ENCODE measurements around the gene CSE1L.

CSE1L gene

DNA sequence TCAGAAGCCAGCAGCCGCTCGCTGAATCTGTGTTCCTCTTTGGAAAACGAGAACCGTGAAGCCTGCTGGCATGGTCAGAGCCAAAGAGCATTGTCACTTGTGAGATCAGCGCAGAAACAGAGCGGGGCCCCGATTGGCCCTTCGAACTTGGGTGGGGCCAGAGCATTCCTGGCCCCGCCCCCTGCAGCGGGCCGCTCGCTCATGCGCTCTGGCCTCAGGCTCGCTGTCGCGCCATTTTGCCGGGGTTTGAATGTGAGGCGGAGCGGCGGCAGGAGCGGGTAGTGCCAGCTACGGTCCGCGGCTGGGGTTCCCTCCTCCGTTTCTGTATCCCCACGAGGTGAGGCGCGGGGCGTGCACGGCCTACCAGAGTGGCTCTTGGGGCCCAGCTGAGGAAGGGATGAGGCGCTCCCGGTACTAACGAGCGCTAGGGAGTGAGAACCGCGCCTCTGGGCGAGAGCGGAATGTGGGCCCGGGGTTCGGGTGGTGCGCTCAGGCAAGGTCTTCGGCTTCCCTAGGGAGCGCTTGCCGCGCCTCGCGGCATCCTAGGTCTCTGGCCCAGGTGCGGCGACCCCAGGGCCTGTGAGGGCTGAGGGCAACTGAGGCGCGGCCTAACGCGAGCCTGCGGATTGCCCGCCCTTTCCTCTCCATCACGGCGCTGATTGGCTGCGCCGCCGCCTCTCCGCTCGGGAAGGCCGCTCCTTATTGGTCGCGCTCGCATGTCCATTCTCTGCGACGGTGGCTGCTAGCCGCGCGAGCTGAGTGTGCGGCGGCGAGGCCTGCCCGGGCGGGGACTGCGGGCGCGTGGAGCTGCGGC lies at the start of gene CSE1L (continued):
- TF ChIP-seq, protein P1, sequence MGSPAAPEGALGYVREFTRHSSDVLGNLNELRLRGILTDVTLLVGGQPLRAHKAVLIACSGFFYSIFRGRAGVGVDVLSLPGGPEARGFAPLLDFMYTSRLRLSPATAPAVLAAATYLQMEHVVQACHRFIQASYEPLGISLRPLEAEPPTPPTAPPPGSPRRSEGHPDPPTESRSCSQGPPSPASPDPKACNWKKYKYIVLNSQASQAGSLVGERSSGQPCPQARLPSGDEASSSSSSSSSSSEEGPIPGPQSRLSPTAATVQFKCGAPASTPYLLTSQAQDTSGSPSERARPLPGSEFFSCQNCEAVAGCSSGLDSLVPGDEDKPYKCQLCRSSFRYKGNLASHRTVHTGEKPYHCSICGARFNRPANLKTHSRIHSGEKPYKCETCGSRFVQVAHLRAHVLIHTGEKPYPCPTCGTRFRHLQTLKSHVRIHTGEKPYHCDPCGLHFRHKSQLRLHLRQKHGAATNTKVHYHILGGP (tag by site-specific recombination; IDR thresholded peaks at IDR 0.05) = no peak
- TF ChIP-seq ZNF426 (tag by site-specific recombination; IDR thresholded peaks at IDR 0.05) = no peak
- TF ChIP-seq, protein P2, sequence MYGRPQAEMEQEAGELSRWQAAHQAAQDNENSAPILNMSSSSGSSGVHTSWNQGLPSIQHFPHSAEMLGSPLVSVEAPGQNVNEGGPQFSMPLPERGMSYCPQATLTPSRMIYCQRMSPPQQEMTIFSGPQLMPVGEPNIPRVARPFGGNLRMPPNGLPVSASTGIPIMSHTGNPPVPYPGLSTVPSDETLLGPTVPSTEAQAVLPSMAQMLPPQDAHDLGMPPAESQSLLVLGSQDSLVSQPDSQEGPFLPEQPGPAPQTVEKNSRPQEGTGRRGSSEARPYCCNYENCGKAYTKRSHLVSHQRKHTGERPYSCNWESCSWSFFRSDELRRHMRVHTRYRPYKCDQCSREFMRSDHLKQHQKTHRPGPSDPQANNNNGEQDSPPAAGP (tag by site-specific recombination; IDR thresholded peaks at IDR 0.05) = peak; percentile 65
- peak; percentile 94 for TF ChIP-seq ZEB2 (tag by site-specific recombination; IDR thresholded peaks at IDR 0.05)
- TF ChIP-seq ZNF391 (tag by site-specific recombination; IDR thresholded peaks at IDR 0.05; ENCODE audit: borderline replicate concordance, low read depth) = peak; percentile 88; the same call in 1 of the 2 replicates
- TF ChIP-seq ZNF830 (tag by site-specific recombination; IDR thresholded peaks at IDR 0.05; ENCODE audit: low read depth) = no peak
- peak; percentile 73 for TF ChIP-seq SP3 (tag by site-specific recombination; IDR thresholded peaks at IDR 0.05)
- TF ChIP-seq KLF8 (tag by site-specific recombination; IDR thresholded peaks at IDR 0.05) = peak; percentile 75; the same call in 1 of the 2 replicates
- TF ChIP-seq ZFP3 (tag by site-specific recombination; IDR thresholded peaks at IDR 0.05; ENCODE audit: low read depth) = no peak
- no peak for TF ChIP-seq MYNN (tag by site-specific recombination; IDR thresholded peaks at IDR 0.05; ENCODE audit: borderline replicate concordance)
- TF ChIP-seq ZNF266 (tag by site-specific recombination; IDR thresholded peaks at IDR 0.05; ENCODE audit: low read depth) = no peak
- TF ChIP-seq ZNF623 (tag by site-specific recombination; IDR thresholded peaks at IDR 0.05) = no peak
- no peak for TF ChIP-seq ZNF354C (tag by site-specific recombination; IDR thresholded peaks at IDR 0.05; ENCODE audit: borderline replicate concordance, low read depth)
- TF ChIP-seq YY1 (tag by site-specific recombination; IDR thresholded peaks at IDR 0.05) = peak; percentile 73; the same call in 1 of the 2 replicates
- TF ChIP-seq ZNF624 (tag by site-specific recombination; IDR thresholded peaks at IDR 0.05) = no peak
- TF ChIP-seq GLIS2 (tag by site-specific recombination; IDR thresholded peaks at IDR 0.05) = peak; percentile 45
- TF ChIP-seq, protein P3, sequence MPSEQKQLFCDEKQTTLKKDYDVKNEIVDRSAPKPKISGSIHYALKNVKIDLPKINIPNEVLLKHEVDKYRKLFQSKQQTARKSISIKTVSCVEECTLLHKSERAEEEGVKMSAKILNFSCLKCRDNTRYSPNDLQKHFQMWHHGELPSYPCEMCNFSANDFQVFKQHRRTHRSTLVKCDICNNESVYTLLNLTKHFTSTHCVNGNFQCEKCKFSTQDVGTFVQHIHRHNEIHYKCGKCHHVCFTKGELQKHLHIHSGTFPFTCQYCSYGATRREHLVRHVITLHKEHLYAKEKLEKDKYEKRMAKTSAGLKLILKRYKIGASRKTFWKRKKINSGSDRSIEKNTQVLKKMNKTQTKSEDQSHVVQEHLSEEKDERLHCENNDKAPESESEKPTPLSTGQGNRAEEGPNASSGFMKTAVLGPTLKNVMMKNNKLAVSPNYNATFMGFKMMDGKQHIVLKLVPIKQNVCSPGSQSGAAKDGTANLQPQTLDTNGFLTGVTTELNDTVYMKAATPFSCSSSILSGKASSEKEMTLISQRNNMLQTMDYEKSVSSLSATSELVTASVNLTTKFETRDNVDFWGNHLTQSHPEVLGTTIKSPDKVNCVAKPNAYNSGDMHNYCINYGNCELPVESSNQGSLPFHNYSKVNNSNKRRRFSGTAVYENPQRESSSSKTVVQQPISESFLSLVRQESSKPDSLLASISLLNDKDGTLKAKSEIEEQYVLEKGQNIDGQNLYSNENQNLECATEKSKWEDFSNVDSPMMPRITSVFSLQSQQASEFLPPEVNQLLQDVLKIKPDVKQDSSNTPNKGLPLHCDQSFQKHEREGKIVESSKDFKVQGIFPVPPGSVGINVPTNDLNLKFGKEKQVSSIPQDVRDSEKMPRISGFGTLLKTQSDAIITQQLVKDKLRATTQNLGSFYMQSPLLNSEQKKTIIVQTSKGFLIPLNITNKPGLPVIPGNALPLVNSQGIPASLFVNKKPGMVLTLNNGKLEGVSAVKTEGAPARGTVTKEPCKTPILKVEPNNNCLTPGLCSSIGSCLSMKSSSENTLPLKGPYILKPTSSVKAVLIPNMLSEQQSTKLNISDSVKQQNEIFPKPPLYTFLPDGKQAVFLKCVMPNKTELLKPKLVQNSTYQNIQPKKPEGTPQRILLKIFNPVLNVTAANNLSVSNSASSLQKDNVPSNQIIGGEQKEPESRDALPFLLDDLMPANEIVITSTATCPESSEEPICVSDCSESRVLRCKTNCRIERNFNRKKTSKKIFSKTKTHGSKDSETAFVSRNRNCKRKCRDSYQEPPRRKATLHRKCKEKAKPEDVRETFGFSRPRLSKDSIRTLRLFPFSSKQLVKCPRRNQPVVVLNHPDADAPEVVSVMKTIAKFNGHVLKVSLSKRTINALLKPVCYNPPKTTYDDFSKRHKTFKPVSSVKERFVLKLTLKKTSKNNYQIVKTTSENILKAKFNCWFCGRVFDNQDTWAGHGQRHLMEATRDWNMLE (tag by site-specific recombination; conservative IDR thresholded peaks at IDR 0.05; ENCODE audit: low read depth) = peak; percentile 35
- TF ChIP-seq ZNF248 (tag by site-specific recombination; IDR thresholded peaks at IDR 0.05) = no peak
- TF ChIP-seq ZIC2 (tag by site-specific recombination; IDR thresholded peaks at IDR 0.05) = no peak
- no peak for TF ChIP-seq ZNF776 (tag by site-specific recombination; IDR thresholded peaks at IDR 0.05; ENCODE audit: borderline replicate concordance)
- TF ChIP-seq ZNF48 (tag by site-specific recombination; IDR thresholded peaks at IDR 0.05) = no peak
- peak; percentile 54 for TF ChIP-seq ZNF600 (tag by site-specific recombination; IDR thresholded peaks at IDR 0.05)
- TF ChIP-seq, protein P4, sequence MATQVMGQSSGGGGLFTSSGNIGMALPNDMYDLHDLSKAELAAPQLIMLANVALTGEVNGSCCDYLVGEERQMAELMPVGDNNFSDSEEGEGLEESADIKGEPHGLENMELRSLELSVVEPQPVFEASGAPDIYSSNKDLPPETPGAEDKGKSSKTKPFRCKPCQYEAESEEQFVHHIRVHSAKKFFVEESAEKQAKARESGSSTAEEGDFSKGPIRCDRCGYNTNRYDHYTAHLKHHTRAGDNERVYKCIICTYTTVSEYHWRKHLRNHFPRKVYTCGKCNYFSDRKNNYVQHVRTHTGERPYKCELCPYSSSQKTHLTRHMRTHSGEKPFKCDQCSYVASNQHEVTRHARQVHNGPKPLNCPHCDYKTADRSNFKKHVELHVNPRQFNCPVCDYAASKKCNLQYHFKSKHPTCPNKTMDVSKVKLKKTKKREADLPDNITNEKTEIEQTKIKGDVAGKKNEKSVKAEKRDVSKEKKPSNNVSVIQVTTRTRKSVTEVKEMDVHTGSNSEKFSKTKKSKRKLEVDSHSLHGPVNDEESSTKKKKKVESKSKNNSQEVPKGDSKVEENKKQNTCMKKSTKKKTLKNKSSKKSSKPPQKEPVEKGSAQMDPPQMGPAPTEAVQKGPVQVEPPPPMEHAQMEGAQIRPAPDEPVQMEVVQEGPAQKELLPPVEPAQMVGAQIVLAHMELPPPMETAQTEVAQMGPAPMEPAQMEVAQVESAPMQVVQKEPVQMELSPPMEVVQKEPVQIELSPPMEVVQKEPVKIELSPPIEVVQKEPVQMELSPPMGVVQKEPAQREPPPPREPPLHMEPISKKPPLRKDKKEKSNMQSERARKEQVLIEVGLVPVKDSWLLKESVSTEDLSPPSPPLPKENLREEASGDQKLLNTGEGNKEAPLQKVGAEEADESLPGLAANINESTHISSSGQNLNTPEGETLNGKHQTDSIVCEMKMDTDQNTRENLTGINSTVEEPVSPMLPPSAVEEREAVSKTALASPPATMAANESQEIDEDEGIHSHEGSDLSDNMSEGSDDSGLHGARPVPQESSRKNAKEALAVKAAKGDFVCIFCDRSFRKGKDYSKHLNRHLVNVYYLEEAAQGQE (tag by site-specific recombination; IDR thresholded peaks at IDR 0.05) = 0 out of 2 replicates have a peak, but pooled peaks have one; percentile 12
- TF ChIP-seq, protein P5, sequence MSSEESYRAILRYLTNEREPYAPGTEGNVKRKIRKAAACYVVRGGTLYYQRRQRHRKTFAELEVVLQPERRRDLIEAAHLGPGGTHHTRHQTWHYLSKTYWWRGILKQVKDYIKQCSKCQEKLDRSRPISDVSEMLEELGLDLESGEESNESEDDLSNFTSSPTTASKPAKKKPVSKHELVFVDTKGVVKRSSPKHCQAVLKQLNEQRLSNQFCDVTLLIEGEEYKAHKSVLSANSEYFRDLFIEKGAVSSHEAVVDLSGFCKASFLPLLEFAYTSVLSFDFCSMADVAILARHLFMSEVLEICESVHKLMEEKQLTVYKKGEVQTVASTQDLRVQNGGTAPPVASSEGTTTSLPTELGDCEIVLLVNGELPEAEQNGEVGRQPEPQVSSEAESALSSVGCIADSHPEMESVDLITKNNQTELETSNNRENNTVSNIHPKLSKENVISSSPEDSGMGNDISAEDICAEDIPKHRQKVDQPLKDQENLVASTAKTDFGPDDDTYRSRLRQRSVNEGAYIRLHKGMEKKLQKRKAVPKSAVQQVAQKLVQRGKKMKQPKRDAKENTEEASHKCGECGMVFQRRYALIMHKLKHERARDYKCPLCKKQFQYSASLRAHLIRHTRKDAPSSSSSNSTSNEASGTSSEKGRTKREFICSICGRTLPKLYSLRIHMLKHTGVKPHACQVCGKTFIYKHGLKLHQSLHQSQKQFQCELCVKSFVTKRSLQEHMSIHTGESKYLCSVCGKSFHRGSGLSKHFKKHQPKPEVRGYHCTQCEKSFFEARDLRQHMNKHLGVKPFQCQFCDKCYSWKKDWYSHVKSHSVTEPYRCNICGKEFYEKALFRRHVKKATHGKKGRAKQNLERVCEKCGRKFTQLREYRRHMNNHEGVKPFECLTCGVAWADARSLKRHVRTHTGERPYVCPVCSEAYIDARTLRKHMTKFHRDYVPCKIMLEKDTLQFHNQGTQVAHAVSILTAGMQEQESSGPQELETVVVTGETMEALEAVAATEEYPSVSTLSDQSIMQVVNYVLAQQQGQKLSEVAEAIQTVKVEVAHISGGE (tag by site-specific recombination; conservative IDR thresholded peaks at IDR 0.05; ENCODE audit: low read depth) = peak; percentile 60; the same call in 1 of the 2 replicates
- no peak for TF ChIP-seq PRDM1 (tag by site-specific recombination; IDR thresholded peaks at IDR 0.05)

All from HEK293 (cell line).